K562 (cell line): Measurements from ENCODE around the gene RNASE8. TPM values are rescaled to one million over a fixed set of nuclear protein-coding genes. Genes with fewer than 3 reads are reported as not detected.
A peak's percentile ranks its signal among the peaks of the same experiment; 100 is the strongest.

Experiments
- ARID1B ChIP-seq: fragments of 450-650 bp; IDR thresholded peaks from 2 replicates; pipeline ENCODE4 v1.6.1; 2016; ENCODE audit warnings: antibody characterized with exemption, mild to moderate bottlenecking, inconsistent platforms
- CHD1 ChIP-seq: fragments of 200-600 bp; sonication (generic); IDR thresholded peaks from one replicate; pipeline ENCODE4 v1.6.1; 2012; ENCODE audit warnings: mild to moderate bottlenecking, moderate library complexity, low read length, inconsistent platforms
- DDX20 ChIP-seq: fragments of 450-650 bp; IDR thresholded peaks from 2 replicates; pipeline ENCODE4 v1.6.1; 2016; ENCODE audit warnings: missing genetic modification characterization, low read depth, mild to moderate bottlenecking, missing compliant biosample characterization, moderate library complexity
- E2F4 ChIP-seq: sonication (generic); formaldehyde crosslinking; IDR thresholded peaks from 2 replicates; pipeline ENCODE4 v1.8.0; 2022; ENCODE audit warnings: mild to moderate bottlenecking, low read depth, missing genetic modification reagents
- GTF2B ChIP-seq: IDR thresholded peaks from 2 replicates; pipeline ENCODE4 v1.6.1; 2011; ENCODE audit not compliant: insufficient read length; ENCODE audit errors: extremely low read depth
- IRF2 ChIP-seq: sonication (generic); formaldehyde crosslinking; IDR thresholded peaks from 2 replicates; pipeline ENCODE4 v1.8.1; 2022; ENCODE audit warnings: mild to moderate bottlenecking, missing genetic modification reagents
- KAT2B ChIP-seq: IDR thresholded peaks from one replicate; pipeline ENCODE4 v1.6.1; 2012; ENCODE audit warnings: low read depth, mild to moderate bottlenecking, control low read depth, inconsistent platforms, low read length, moderate library complexity
- NEUROD1 ChIP-seq: fragments of 150-350 bp; IDR thresholded peaks from 2 replicates; pipeline ENCODE4 v1.6.1; 2014; ENCODE audit warnings: borderline replicate concordance, low read length, low read depth; ENCODE audit not compliant: partially characterized antibody
- NFE2 ChIP-seq: IDR thresholded peaks from 2 replicates; pipeline ENCODE4 v1.6.1; 2014; ENCODE audit warnings: antibody characterized with exemption, low read depth
- RUNX1 ChIP-seq: sonication (generic); IDR thresholded peaks from 2 replicates; pipeline ENCODE4 v1.6.1; 2016; ENCODE audit warnings: antibody characterized with exemption, low read depth
- SNRNP70 ChIP-seq: fragments of 200-400 bp; formaldehyde crosslinking; optimal IDR thresholded peaks from 2 replicates; pipeline ENCODE3; 2017; ENCODE audit warnings: low read depth, low read length
- SREBF2 ChIP-seq: sonication (generic); formaldehyde crosslinking; IDR thresholded peaks from 2 replicates; pipeline ENCODE4 v1.4.0; 2020; ENCODE audit warnings: mild to moderate bottlenecking, missing genetic modification reagents
- TSHZ1 ChIP-seq: fragments of 250-450 bp; sonication (Bioruptor Pico); IDR thresholded peaks from 2 replicates; pipeline ENCODE4 v1.4.0; 2020; ENCODE audit warnings: mild to moderate bottlenecking, moderate library complexity
- YY1 ChIP-seq, 3 experiments: IDR thresholded peaks; 2 replicates each; pipeline ENCODE4 v1.6.1; 2011; ENCODE audit warnings: low read length in 2 of 3, mild to moderate bottlenecking in 2 of 3, moderate library complexity in 2 of 3, borderline replicate concordance in 1 of 3, control low read depth in 1 of 3, low read depth in 1 of 3; ENCODE audit not compliant: insufficient read depth in 3 of 3, insufficient replicate concordance in 2 of 3, control insufficient read depth in 1 of 3, insufficient read length in 1 of 3; ENCODE audit errors: extremely low read depth in 1 of 3
- ZBTB12 ChIP-seq: fragments of 250-450 bp; sonication (Bioruptor Pico); IDR thresholded peaks from 2 replicates; pipeline ENCODE4 v1.4.0; 2020
- ZBTB26 ChIP-seq: fragments of 450-650 bp; formaldehyde crosslinking; IDR thresholded peaks from 2 replicates; pipeline ENCODE4 v1.4.0; 2022; ENCODE audit warnings: missing genetic modification characterization
- ZNF124 ChIP-seq: sonication (generic); formaldehyde crosslinking; IDR thresholded peaks from 2 replicates; pipeline ENCODE4 v1.8.1; 2022; ENCODE audit warnings: missing genetic modification reagents
- ZNF695 ChIP-seq: fragments of 450-650 bp; formaldehyde crosslinking; IDR thresholded peaks from 2 replicates; pipeline ENCODE4 v1.4.0; 2020; ENCODE audit warnings: mild to moderate bottlenecking, moderate library complexity
- polyA plus RNA-seq, 8 experiments: library from polyadenylated mRNA; depleted of rRNA in 4 of 8; stranded (reverse) in 5 of 8; unstranded in 3 of 8; fragments of >200 nt; fragmentation: Nextera tagmentation in 2 of 8; fragmentation: Illumina TruSeq in 1 of 8; extraction: Ambion mirVana in 2 of 8; extraction: Trizol in 1 of 8; gene quantifications; 2 replicates each; pipeline versions ENCODE4 v1.2.1 to v1.2.3, GENCODE V29; 2011 to 2014; ENCODE audit warnings: inconsistent platforms in 1 of 8, missing spikeins in 1 of 8
- total RNA-seq, 7 experiments: library from RNA; depleted of rRNA in 6 of 7; stranded (reverse); fragments of >200 nt in 6 of 7; fragmentation: Illumina TruSeq in 2 of 7; extraction: Trizol in 2 of 7; gene quantifications; 2 replicates each; pipeline versions ENCODE4 v1.2.1 to v1.2.3, GENCODE V29; 2011 to 2021; ENCODE audit warnings: low replicate concordance in 1 of 7

The RNASE8 gene
- total and polyA plus RNA-seq, 9 of the 15 experiments (the other 6 are each of a cell fraction or from before 2014, with no cell fraction given): not detected

GRCh38 chr14:21103710-21104447 is 46.3 kb downstream of the RNASE8 start (continued):
- TF ChIP-seq TSHZ1 (no peak), SREBF2 (no peak), NFE2 (peak; percentile 26; the same call in 1 of the 2 replicates), ZBTB26 (CRISPR knock-in tag) (no peak), RUNX1 (no peak), ZNF124 (CRISPR knock-in tag) (no peak), NEUROD1 (peak; percentile 58), ZBTB12 (CRISPR knock-in tag) (peak; percentile 60; the same call in 1 of the 2 replicates), CHD1 (no peak), E2F4 (CRISPR knock-in tag) (peak; percentile 86), IRF2 (CRISPR knock-in tag) (no peak), DDX20 (tag) (no peak), ARID1B (peak; percentile 74), YY1 (IDR thresholded peaks at IDR 0.05; ENCODE audit: borderline replicate concordance in 1 of 3, control insufficient read depth in 1 of 3, extremely low read depth in 1 of 3, insufficient read depth in 3 of 3, insufficient read length in 1 of 3, insufficient replicate concordance in 2 of 3, low read depth in 1 of 3, low read length in 2 of 3) (peak in 2 of 3 experiments; percentile 18 to 41), ZNF695 (CRISPR knock-in tag) (no peak), KAT2B (no peak), SNRNP70 (no peak), GTF2B (no peak)
